Epithelial cell of esophagus (primary cell): ENCODE results near the gene KCNH6.

Source experiments
- DNase-seq: peaks from one replicate; pipeline ENCODE4 v3.0.0; 2010; ENCODE audit warnings: low read depth
- H3K4me3 ChIP-seq: 2 replicates; pipeline ENCODE4 v1.5.1; 2011; ENCODE audit warnings: mild to moderate bottlenecking, low read length, control low read depth
- TF ChIP-seq, protein P1 (sequence below): IDR thresholded peaks from 2 replicates; pipeline ENCODE4 v1.5.1; 2011; ENCODE audit warnings: low read depth, mild to moderate bottlenecking, low read length, control low read depth, inconsistent platforms; ENCODE audit not compliant: insufficient read depth; ENCODE audit errors: missing control alignments

The KCNH6 gene

DNA sequence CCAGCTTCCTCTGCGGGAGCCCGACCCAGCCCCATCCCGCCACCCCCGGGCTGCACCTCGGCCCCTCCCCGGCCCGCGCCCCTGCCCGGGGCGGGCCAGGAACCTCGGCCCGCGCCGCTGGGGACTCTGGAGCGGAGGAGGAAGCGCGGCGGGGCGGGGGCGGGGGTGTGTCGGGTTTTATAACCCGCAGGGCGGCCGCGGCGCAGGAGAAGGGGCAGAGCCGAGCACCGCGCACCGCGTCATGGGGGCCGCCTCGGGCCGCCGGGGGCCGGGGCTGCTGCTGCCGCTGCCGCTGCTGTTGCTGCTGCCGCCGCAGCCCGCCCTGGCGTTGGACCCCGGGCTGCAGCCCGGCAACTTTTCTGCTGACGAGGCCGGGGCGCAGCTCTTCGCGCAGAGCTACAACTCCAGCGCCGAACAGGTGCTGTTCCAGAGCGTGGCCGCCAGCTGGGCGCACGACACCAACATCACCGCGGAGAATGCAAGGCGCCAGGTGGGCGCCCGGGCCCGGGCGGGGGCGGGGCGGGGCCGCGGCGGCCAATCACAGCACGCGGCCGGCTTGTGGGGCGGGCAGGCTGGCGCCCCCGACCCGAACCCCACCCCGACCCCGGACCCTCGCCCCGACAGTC lies 46.2 kb upstream of the KCNH6 start, which contains the start of gene ACE:
Gene ACE (plus strand): TSS at position 208 of the 626 bp plus-strand sequence. CDS start 34 bp downstream, at position 242.
- H3K4me3 ChIP-seq = no peak within 1 kb of the TSS
- TF ChIP-seq, protein P1, sequence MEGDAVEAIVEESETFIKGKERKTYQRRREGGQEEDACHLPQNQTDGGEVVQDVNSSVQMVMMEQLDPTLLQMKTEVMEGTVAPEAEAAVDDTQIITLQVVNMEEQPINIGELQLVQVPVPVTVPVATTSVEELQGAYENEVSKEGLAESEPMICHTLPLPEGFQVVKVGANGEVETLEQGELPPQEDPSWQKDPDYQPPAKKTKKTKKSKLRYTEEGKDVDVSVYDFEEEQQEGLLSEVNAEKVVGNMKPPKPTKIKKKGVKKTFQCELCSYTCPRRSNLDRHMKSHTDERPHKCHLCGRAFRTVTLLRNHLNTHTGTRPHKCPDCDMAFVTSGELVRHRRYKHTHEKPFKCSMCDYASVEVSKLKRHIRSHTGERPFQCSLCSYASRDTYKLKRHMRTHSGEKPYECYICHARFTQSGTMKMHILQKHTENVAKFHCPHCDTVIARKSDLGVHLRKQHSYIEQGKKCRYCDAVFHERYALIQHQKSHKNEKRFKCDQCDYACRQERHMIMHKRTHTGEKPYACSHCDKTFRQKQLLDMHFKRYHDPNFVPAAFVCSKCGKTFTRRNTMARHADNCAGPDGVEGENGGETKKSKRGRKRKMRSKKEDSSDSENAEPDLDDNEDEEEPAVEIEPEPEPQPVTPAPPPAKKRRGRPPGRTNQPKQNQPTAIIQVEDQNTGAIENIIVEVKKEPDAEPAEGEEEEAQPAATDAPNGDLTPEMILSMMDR = no peak
- peak; percentile 41 for DNase-seq

DNA sequence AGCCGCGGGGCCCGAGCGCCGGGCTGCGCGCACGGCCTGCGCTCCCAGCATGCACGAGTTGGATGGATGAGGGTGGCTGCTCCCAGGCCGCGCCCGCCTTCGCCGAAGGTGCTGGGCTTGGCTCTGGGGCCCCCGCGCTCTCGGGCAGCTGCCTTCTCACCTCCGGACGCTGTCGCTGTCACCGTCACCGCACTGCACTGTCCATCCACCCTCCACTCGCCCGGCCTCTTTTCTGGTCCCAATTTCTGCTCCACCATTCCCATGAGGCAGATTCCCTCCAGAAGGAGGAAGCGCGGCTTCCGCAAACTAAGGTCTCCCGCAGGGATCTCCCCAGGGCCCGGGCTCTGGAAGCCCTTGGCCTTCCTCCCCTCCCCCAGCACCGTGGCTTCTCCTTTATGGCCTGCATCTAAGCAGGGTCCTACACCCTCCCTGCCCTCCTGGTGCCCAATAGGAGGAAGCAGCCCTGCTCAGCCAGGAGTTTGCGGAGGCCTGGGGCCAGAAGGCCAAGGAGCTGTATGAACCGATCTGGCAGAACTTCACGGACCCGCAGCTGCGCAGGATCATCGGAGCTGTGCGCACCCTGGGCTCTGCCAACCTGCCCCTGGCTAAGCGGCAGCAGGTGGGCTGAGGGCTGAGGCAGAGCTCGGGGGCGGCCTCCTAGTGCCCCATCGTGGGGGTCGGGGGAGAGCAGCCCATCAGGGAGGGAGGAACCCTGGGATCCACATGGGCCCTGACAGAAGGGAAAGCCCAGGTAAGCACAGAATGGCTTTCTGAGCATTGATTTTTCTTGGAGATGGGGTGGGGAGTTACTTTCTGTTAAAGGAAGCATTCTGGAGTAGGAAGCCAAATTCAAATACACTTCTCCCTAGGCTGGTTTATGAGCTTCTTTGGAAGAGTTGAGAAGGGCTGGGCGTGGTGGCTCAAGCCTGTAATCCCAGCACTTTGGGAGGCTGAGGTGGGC lies 45.4 kb upstream of the KCNH6 start:
- no peak for DNase-seq
- no peak overlapping the region for H3K4me3 ChIP-seq
- TF ChIP-seq, protein P1 = no peak

DNA sequence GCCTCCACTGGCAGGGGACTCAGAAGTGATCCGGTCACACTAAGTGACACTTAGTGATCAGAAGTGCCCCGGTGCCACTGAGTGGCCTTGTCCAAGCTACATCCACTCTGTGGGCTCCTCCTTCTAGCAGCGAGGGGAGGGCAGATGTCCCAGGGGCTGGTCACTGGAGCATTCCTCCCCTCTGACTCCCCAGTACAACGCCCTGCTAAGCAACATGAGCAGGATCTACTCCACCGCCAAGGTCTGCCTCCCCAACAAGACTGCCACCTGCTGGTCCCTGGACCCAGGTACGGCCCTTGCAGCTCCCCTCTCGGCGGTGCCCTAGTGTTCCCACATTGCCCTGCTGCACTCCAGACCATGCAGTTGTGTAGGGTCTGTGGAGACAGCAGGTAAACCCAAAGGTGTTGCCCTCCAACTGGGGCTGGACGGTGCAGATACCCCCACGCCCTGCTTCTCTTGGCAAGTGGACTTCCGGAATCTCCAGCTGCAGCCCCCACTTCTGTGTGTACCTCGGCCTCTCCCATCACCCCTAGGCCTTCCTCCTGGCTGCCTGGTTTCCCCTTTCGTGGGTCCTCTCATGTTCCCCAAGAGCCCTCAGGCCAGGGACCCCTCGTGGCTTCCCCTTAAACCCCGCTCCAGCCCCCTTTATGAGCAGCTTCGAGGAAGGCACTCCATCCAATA lies 44.2 kb upstream of the KCNH6 start:
- H3K4me3 ChIP-seq = no peak overlapping the region
- TF ChIP-seq, protein P1 = peak; percentile 96

DNA sequence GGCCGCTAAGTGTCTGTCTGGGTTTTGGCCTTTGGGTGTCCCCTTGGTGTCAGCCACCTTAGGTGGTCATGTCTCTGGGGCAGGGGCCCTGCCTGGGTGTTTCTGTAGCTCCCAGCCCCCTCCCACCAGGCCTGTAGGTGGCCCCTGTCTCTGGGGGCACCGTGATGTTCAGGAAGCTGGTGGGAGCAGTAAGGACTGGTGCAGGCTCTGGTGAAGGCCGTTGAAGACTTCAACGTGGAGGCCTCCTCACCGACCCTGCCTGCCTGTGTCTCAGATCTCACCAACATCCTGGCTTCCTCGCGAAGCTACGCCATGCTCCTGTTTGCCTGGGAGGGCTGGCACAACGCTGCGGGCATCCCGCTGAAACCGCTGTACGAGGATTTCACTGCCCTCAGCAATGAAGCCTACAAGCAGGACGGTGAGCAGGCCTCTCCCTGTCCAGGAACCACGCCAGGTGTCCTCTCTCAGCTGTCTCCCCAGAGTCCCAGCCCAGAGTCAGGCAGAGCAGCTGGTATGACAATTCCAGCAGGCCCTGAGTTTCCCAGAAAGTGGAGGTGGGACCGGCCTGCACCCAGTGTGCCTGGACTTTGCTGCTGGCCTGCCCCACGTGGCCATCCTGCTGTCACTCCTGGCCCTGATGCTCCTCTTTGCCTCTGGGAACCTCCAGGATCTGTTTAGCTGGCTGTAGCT lies 43.5 kb upstream of the KCNH6 start:
- no peak for DNase-seq
- no peak overlapping the region for H3K4me3 ChIP-seq
- TF ChIP-seq, protein P1 = no peak

More for the DNA sequence above, 44.2 kb upstream of the KCNH6 start:
- peak; percentile 94 for DNase-seq

DNA sequence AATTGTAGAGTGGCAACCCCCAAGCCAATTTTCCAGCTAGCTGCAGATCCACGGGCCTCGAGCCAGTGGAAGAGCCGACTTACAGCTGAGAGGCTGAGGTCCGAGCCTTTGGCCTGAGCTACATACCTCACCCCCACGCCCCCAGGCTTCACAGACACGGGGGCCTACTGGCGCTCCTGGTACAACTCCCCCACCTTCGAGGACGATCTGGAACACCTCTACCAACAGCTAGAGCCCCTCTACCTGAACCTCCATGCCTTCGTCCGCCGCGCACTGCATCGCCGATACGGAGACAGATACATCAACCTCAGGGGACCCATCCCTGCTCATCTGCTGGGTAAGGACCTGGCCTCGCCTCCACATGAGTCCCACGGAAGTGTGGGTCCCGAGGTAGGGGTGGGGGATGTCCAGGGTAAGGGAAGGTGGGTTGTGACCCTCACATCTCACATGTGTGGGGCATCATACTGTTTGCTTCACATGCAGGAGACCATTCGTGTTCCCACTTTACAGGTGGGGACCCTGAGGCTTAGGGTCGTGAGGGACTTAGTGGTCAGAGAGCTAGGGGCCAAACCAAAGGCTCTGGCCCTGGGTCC lies 42.9 kb upstream of the KCNH6 start:
- DNase-seq = no peak
- H3K4me3 ChIP-seq = no peak overlapping the region
- TF ChIP-seq, protein P1 = no peak
